HG03565 (cell line): ENCODE measurements around the gene IL19.
"Not testable (repeated sequence)": the region's sequence is repeated elsewhere in the genome, so short reads cannot be mapped to it uniquely, and the experiment has no call there.

Experiments used
- ATAC-seq: cut with Tn5 transposase; IDR thresholded peaks from one replicate; pipeline ENCODE4 v1.9.1; 2021; ENCODE audit warnings: mild to moderate bottlenecking, moderate library complexity; ENCODE audit not compliant: unreplicated experiment

Gene IL19

GRCh38 chr1:206853696-206854095 lies 83.1 kb downstream of the IL19 start:
- not testable (repeated sequence) for ATAC-seq

GRCh38 chr1:206854401-206855129 lies 84.0 kb downstream of the IL19 start:
- ATAC-seq, result no peak

GRCh38 chr1:206855859-206856258 lies 85.3 kb downstream of the IL19 start:
- ATAC-seq, result no peak

DNA sequence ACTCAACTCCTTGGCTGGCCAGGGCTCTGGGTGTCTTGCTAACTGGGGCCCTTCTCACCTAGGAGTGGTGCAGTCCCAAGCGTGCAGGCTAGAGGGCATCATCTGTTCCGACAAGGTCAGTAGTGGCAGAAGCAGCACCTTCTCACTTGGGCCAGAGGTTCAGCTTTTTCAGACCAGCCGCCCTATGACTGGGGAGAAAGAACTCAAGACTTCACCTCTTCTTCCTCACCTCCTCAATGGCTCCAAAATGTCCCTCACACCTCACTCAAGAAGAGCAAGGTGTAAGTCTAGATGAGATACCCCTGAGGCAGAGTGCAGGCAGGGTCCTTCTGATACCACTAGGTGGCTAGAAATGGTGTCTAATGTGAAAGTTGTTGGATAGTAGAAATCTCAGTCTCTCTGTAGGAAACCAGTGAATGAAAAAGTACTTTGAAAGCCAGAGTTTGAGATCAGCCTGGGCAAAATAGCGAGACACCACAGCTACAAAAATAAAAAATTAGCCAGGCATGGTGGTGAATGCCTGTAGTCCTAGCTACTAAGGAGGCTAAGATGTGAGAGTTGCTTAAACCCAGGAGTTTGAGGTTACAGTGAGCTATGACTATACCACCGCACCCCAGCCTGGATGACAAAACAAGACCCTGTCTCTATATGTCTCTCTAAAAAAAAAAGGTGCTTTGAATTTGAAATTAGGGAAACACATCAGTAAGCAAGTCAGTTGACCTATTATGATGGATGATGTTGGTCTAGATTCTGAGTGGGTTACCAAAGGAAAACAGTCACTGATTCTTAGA lies 86.3 kb downstream of the IL19 start:
- no peak for ATAC-seq

- ATAC-seq, result no peak
These were observed 88.5 kb downstream of the IL19 start for GRCh38 chr1:206859082-206859521.

DNA sequence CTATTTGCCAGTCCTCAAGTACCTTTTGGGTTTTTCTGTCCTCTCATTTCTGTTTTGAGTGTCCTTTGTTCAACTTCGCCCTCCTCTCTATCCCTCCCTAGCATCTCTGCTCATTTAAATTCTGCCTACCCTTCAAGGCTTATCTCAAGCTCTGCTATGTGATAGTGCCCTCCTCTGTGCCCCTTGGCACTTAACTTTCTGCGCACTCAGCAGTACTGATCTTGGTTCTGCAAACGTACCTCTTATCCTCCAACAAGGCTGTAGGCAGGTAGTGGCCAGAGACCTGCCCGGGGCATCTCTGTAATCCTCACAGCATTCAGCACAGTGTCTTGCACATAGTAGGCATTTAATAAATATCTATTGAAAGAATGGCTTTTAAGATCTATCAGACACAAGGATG lies 89.6 kb downstream of the IL19 start:
- ATAC-seq, result no peak

DNA sequence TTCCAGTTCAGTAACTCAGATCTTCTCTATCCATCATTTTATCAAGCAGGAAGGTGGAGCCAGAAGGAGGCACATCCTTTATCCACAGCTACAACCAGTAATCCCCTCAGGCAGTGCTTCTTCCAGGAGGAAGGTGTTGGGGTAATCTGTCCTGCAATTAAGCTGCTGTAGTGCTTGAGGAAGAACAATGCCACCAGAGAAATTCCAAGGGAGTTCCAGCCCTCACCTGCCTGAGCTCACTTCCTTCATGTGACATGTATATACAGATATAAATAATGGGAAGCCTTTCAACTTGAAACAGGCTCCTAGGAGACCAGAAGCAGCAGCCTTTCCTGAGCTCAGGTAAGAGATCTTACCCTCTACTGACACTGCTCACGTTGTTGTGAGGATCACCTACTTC lies 92.7 kb downstream of the IL19 start:
- no peak for ATAC-seq

DNA sequence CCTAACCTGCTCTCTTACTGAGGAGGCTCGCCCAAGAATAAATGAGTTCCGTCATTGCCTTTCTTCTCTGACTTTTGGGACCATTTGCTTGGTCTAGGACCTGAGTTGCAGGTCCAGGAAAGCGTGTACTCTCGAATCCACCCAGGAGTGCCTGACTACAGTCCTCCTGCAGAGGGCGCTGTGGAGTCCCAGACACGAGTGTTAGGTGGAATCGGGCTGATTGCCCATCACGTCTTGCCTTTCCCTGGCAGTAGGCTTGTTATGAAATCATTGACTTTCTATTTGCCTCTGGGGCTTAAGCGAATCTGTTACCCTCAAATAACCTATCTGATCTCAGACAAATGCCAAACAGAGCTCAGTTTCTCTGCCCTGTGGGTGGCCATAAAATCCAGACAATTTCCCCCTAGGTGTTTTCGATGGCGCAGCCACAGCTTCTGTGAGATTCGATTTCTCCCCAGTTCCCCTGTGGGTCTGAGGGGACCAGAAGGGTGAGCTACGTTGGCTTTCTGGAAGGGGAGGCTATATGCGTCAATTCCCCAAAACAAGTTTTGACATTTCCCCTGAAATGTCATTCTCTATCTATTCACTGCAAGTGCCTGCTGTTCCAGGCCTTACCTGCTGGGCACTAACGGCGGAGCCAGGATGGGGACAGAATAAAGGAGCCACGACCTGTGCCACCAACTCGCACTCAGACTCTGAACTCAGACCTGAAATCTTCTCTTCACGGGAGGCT lies 94.5 kb downstream of the IL19 start, which contains the start of gene IL20:
Gene IL20, plus strand, starts transcription at position 685 of the 733 bp plus-strand sequence. CDS start 230 bp downstream, outside the sequence.
- no peak for ATAC-seq

DNA sequence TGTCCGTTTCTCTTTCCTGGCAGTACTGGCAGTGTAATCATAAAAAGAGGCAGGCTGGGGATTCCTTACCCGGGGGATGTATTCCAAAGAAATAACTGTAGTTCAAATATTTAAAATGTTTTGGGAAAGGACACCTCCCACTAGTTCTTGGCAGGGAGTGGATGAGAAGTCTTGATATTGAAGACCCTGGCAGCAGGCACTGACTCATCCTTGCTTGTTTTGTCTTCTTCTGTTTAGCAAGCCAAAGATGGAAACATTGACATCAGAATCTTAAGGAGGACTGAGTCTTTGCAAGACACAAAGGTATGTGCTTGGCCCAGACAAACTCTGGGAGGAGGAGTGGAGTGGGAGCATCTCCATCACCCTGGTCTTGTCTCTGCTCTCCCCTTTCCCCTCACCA lies 95.5 kb downstream of the IL19 start:
- ATAC-seq, result no peak

DNA sequence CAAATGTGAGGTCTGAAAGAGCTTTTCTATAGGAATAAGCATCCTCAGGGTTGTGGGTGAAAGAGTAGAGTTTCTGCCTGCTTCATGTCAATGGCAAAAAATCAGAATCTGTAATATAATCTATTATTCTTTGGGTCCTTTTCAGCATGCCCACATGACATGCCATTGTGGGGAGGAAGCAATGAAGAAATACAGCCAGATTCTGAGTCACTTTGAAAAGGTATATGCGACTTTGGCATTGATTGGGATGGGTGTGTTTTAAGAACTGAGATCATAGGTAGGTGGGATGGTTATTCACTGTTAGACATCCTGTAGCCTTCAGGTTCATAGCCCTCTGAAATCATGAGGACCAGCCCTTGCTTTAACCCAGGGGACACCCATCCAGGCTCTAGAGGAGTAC lies 96.7 kb downstream of the IL19 start:
- no peak for ATAC-seq

DNA sequence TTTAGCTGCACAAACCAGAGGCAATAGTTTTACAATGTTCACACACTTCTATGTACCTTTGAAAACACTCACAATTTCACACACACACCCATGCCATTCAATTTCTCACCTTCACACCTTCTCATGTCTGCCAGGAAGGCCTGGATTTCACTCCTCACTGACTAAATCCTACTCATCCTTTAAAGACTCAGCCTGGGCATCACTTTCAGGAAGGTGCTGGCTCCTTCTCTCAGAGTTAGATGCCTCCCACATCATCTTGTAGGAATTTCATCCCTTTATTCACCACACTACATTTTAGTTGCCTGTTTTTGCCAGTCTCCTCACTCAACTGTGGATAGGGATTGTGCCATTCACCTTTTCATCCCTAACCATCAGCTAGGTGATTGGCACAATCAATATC lies 97.1 kb downstream of the IL19 start:
- no peak for ATAC-seq

DNA sequence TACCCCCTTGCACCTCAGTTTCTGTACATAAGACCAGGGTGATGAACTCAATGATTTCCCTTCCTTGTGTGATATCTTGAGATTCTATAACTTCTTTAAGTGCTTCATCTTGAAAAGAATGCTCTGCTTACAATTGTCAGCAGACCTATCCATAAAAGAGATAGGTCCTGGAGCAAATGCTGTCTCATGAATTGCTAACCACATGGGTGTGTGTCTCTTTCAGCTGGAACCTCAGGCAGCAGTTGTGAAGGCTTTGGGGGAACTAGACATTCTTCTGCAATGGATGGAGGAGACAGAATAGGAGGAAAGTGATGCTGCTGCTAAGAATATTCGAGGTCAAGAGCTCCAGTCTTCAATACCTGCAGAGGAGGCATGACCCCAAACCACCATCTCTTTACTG lies 97.7 kb downstream of the IL19 start:
- ATAC-seq, result no peak

DNA sequence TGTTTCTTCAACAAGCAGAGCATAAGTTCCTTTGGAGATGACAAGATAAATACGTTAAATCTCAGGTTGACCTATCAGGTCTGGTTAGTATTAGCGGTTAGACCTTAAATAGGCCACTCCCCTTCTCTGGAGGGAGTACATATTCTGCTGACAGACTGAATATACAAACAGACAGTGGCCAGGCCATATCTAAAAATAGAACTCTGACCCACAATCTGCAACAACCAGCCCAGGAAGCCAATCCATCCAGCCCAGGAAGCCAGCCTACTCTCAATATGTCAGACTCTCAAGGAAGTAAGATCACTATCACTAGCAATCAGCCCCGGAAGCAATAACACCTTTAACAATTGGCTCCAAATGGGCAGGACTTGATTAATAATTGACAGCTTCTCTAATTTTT lies 101.6 kb downstream of the IL19 start:
- ATAC-seq, result no peak

- ATAC-seq, result no peak
These were observed 103.1 kb downstream of the IL19 start for GRCh38 chr1:206873603-206874188.

- ATAC-seq, result no peak
These were observed 105.3 kb downstream of the IL19 start for GRCh38 chr1:206875752-206876377.

- no peak for ATAC-seq
These were observed 107.9 kb downstream of the IL19 start for GRCh38 chr1:206878456-206878855.

GRCh38 chr1:206880314-206880713 lies 109.7 kb downstream of the IL19 start:
- ATAC-seq, result no peak

DNA sequence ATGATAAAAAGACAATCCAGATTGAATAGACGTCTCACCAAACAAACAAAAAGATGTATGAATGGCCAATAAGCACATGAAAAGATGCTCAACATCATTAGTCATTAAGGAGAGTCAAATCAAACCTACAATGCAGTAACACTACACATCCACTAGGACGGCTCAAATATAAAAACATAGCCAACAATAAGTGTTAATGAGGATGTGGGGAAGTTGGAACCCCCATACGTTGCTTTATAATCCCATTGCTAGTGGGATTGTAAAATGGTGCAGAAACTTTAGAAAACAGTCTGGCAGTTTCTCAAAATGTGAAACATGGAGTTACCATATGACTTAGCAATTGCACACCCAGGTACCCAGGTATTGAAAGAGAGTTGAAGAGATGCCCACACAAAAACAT lies 112.0 kb downstream of the IL19 start:
- ATAC-seq, result no peak

DNA sequence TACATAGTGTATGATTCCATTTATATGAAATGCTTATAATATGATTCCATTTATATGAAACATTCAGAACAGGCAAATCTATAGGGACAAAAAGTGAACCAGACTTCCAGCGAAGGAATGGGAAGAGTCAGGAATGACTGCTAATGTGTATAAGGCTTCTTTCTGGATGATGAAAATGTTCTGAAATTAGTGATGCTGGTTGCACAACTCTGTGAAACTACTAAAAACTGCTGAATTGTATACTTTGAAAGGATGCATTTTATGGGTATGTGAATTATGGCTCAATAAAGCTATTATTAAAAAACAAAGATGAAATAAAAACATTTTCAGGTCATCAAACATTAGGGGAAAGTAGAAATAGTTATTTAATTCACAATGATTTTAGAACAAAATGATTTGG lies 112.6 kb downstream of the IL19 start:
- no peak for ATAC-seq

- ATAC-seq, result no peak
These were observed 113.3 kb downstream of the IL19 start for GRCh38 chr1:206883876-206884275.
